ELR (cell line): ENCODE results near the gene ANKAR.
"Not testable (repeated sequence)": the region's sequence is repeated elsewhere in the genome, so short reads cannot be mapped to it uniquely, and the experiment has no call there.

Source experiments
- DNase-seq: peaks from one replicate; pipeline ENCODE4 v3.0.0-alpha.2; 2015; ENCODE audit warnings: low read depth

Gene ANKAR

GRCh38 chr2:189674374-189675112 is at the start of gene ANKAR:
ANKAR (plus strand) TSS chr2:189674670; CDS start chr2:189676491, 1,821 bp downstream.
- peak; percentile 93 for DNase-seq

DNA sequence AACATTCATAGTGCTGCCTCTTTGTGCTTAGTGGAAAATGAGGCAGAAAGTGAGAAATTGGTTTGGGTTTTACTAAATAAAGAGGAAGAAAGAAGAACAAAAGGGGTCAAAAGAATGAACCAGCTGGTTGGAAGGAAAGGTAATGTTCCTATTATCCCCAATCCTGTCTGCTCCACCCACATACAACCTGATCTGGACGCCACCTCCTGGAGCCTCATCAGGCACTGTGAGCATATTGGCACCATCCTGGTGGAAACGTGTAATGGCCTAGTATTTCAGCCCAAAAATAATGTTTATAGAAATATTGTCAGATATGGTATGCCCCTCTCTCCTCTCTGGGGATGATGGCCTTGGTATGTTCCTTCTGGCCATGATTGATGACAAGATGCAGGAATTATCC is 48.8 kb upstream of the ANKAR start:
- DNase-seq: no peak

- DNase-seq: no peak
Measured at GRCh38 chr2:189627789-189628188, 46.7 kb upstream of the ANKAR start.

DNA sequence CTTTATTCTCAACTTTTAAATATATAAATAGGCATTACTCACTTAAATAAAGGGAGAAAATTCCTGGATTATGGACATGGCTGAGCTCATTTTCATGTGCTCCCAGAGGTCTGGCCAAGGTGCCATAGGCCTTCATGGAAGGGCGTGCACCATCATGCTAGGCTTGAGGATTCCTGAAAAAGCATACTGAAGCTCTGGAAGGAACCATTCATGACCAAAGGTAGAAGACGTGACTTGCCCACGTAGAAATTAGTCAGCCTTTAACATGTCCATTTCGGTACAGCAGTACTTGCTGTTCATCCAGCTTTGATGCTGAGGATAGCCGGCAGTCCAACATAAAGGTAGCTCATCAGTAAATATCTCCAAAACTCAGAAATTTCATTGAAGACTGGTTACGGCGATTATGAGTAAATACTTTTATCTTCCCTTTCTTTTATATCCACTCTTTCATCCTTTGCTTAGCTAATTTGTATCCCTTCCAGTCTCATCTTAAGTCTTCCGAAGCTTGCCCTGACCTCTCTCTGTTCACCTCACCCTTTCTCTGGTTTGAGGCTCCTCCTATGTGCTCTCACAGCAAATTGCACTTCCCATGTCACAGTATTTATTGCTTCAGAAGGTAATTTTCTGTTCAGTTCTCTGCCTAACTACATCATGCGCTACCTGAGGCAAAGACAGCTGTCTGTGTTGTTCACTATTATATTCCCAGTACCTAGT is 45.5 kb upstream of the ANKAR start:
- no peak for DNase-seq

GRCh38 chr2:189629531-189630453 is 44.7 kb upstream of the ANKAR start:
- no peak for DNase-seq

- DNase-seq: peak; percentile 17
Measured at GRCh38 chr2:189631849-189632248, 42.6 kb upstream of the ANKAR start.

DNA sequence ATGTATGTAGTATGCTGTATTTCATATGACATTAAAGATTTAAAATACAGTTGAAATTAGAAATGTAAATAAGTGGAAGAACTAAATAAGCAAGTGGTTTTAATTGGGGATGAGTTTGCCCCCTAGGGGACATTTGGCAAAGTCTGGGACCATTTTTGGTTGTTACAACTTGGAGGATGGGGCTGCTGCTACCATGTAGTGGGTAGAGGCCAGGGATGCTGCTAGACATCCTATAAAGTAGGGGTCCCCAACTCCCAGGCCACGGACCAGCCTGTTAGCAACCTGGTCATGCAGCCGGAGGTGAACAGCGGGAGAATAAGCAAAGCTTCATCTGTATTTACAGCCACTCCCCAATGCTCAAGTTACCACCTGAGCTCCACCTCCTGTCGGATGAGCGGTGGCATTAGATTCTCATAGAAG is 41.1 kb upstream of the ANKAR start:
- DNase-seq: peak; percentile 30

DNA sequence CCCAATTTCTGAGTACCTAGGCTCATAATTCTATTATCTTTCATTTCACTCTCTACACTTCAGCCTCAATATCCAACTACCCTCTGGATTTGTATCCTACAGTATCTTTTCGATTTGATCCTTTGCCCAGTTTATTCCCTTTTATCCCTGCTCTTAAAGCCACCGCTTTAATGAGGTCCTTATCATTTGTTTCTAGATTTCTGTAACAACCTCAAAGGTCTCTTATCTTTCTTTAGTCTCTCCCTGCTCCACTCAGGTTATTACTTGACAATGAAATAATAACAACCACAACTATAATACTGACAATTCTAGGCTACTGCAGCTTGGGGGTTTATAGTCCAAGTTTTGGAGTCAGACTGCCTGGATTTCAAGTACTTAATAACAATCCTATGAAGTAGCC is 39.1 kb upstream of the ANKAR start:
- DNase-seq: no peak

DNA sequence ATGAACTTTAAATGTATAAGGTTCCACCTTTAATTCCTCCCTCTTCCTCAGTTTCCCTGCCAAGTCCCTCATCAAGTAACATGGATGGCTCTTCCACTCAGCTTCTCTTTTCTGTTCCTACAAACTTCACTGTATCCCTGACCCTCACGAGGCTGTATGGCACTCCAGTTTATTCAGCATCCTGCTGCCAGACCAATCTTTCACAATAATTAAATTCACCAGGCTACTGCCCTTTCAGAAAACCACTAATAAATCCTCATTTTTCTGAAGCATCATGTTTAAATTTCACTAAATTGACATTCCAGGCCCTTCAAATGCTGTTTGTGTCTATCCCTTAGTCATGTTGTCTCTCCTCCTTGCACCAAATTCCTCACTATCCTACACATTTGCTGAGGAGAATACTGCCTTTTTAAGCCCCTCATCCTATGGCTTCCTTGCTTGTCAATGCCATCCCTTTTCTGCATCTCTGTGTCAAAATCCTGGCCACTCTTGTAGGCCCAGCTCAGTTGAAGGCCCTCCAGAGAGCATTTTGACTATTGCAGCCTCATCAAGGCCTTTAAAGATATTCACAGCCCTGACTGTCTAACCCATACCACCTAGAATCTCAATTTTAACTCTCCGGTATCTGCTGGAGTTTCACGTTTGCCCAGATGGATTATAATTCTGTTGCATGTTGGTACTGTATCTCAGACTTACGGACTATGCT is 36.0 kb upstream of the ANKAR start:
- DNase-seq: no peak

DNA sequence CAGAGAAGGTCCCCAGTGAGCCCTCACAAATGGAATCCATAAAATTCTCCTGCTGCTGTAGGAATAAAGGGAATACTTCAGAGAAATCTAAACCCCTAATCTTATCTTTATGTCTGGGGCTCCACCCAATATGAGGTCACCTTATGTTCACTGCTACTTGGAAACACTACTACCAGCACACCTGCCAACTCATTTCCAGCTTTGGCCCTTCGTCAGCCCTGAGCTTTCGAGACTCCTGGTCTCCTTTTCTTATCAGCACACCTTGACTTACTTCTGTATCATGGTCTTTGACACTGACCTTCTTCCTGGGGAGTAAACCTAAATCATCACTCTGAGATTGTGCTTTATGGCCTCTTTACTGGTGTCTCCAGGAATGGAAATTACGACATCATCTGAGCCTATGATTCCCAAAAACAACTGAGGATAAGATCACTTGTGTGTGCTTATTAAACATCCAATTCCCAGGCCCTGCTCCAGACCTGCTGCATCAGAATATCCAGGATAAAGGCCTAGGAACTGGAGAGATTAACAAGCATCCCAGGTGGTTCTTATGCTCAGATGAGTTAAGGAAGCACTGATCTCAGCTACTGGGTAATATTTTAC is 35.4 kb upstream of the ANKAR start:
- no peak for DNase-seq

GRCh38 chr2:189641002-189641401 is 33.5 kb upstream of the ANKAR start:
- DNase-seq: no peak

DNA sequence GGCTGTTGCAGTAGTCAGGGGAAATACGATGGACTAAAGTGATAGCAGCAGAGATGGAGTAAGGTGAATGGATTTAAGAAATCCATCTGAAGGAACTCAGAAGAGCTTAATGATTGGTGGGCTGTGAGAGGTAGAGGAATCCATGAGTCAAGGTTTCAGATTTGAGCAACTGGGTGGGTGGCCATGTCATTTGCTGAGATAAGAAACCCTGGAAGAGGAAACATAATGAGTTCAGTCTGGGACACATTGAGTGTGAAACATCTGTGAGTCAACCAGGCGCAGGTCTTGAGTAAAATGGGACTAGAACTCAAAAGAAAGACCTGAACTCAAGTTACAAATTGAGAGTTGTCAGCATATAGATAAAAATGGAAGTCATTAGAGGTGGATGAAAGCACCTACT is 32.9 kb upstream of the ANKAR start:
- no peak for DNase-seq

DNA sequence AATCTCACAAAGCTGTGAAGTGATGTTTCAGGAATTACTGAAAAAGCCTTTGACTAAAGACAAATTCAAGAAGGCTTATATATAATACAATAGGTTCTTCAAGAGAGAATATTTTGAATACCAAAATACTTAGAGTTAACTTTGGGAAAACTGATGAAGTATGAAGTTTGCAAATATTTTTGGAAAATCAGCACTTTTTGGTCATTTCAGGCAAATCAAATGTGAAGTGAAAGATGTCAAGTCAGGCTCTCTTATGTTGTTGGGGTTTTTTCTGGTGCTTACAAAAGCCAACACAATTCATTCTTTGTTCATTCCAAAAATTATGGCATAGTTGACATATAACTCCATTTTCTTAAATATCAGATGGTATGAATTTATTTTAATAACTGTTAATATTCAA is 27.9 kb upstream of the ANKAR start:
- DNase-seq: no peak

DNA sequence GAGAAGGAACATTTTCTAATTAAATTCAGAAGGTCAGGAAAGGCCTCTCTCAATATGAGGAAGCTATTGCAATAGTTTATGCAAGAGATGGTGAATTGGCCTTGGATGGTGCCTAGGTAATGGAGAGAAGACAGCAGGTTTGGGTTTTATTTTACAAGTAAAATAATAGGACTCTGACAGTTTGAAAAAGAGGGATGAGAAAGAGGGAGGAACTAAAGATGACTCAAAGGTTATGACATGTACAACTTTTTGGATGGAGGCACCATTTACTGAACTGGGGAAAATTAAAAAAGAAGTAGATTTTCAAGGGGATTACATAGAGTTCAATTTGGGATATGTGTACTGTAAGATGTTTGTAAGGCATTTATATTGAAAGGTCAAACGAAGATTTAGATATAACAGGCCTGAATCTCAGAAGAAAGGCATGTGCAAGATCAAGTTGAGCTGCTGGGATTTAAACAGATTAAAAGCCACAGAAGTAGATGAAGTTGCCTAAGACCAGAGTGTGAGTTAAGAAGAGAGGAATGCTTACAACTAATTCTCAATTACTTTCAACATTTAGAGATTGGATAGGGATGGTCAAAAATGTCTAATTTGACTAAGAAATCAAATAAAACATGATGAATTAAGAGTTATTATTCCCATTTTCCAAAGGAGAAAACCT is 25.5 kb upstream of the ANKAR start:
- peak; percentile 42 for DNase-seq

- no peak for DNase-seq
Measured at GRCh38 chr2:189651284-189651683, 23.2 kb upstream of the ANKAR start.

- DNase-seq: not testable (repeated sequence)
Measured at GRCh38 chr2:189653464-189653863, 21.0 kb upstream of the ANKAR start.

- no peak for DNase-seq
Measured at GRCh38 chr2:189654641-189655040, 19.8 kb upstream of the ANKAR start.

DNA sequence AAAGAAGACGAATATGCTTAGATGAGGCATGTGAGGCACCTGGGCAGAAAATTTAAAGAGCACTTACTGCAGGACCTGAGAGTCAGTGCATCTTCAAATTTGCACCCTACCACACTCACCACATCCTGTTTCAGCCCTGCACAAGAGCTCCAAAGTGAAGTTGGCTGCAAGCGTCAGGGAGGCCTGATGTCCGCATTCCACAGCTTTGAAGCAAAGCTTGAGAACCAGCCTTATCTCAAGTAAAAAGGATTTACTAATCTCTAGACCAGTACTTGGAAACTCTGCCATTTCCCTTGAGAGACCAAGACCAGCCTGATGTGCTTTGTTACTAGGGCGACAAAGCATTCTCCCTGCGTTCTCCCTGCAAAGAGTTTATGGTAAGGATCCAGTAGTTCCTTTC is 16.6 kb upstream of the ANKAR start:
- no peak for DNase-seq

- DNase-seq: no peak
Measured at GRCh38 chr2:189658306-189659212, 15.9 kb upstream of the ANKAR start.

GRCh38 chr2:189659734-189660133 is 14.7 kb upstream of the ANKAR start:
- no peak for DNase-seq
